SW 1271 (cell line): ENCODE measurements around the gene DIPK1B.
"Not testable (repeated sequence)": the region's sequence is repeated elsewhere in the genome, so short reads cannot be mapped to it uniquely, and the experiment has no call there.

Source experiments
- DNase-seq, 2 experiments: peaks; one replicate each; lab custom pipeline; 2025; lab: John Stamatoyannopoulos, UW

The DIPK1B gene

DNA sequence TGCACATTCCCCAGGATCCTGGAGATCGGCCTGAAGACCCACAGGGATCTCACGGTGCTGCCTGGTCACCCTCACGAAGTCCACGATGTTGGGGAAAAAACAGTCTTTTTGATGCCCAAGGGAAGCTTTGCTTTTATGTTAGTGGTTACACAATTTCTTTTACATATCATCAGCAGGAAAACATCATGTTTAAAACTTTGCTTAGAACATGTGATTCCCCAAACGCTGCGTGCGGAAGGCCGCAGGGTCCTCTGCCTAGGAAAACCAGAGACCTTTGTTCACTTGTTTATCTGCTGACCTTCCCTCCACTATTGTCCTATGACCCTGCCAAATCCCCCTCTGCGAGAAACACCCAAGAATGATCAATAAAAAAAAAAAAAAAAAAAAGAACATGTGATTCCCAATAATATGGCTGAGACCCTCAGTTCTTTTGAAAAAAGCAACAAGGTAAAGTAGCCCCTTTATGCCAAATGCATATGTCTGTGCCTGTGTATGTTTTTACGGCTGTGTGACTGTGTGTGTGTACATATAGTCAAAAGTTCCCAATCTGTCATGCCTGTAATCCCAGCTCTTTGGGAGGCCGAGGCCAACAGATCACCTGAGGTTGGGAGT, 13.6 kb upstream of the DIPK1B start:
- no peak for DNase-seq

- no peak for DNase-seq
These were observed 12.1 kb upstream of the DIPK1B start for GRCh38 chr9:136700304-136700703.

DNA sequence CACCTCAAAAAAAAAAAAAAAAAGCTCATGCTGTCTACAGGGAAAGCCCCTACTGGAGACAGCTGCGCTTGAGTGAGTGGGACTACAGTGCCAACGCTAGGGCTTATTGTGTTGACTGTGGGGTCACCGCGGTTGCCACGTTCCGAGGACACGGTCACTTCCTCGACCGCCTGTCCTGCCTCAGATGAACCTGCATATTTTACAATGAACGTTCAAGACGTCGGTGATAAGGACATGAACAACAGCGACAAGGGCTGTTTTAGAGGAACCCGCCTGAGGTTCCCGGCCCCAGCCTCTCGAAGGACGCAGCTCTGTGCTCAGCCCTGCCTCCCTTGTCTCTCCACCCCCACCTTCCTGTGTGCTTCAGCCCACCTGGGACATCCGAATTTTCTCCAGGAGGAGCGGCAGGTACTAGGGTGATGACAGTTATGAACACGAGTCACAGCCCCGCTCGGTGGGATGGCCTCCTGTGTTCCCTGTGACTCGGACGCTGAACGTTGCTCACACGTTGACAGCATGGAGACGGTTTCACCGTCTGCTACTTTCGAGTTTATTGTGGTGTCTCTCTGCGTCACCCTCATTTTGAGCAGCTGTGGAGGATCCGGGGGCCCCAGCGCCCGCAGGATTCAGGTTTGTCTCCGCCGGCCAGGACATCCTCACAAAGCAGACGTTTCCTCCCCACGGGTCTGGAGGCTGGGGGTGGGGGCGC, 11.3 kb upstream of the DIPK1B start:
- DNase-seq: no peak

DNA sequence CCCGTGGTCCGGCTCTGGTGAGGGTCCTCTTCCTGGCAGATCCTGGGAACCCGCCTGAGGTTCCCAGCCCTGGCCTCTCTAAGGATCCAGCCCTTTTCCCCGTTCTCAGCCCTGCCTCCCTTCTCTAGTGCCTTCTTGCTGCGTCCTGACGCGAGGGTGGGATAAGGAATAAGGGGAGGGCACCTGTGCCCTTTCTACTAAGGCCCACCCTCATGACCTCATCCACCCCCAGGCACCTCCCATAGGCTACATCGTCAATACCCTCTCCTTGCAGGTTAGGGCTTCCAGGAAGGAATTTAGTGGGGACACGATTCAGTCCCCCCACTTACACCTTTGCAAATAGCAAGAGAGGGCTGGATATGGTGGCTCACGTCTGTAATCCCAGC, 10.7 kb upstream of the DIPK1B start:
- DNase-seq: no peak

DNA sequence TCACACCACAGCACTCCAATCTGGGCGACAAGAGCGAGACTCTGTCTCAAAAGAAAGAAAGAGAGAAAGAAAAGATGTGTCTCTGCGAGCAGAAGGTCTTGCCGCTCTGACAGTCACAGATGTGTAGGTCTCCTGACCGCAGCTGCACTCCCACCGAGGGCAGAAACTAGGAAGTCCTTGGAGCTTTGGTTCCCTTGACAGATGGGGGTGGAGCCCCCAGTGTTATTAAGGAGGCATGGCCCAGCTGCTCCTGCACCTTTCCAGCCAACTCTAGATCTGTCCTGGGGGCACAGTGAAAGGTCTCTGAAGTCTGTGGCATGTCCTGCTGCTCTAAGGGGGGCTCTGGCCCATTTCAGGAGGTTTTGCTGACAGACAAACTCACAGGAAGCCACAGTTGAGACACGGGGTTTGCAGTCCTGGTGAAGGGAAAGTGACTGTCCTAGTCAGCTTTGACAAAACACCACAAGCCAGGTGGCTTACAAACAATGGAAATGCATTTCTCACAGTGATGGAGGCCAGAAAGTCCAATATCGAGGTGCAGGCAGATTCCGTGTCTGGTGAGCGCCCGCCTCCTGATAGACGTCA, 9.0 kb upstream of the DIPK1B start:
- no peak for DNase-seq

DNA sequence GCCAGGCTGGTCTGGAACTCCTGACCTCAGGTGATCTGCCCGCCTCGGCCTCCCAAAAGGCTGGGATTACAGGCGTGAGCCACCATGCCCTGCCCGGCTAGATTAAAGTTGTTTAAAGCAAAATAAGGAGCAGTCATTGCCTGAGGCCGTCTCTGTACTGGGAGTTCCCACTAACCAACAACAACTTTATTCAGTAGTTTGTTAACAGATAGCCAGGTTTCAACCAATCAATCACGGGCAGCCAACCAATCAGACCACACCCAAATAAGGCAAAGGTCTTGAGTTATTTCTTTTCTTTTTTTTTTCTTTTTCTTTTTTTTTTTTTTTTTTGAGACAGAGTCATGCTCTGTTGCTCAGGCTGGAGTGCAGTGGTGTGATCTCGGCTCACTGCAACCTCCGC, 7.6 kb upstream of the DIPK1B start:
- DNase-seq: not testable (repeated sequence)

GRCh38 chr9:136705564-136705963, 6.8 kb upstream of the DIPK1B start:
- DNase-seq: no peak

DNA sequence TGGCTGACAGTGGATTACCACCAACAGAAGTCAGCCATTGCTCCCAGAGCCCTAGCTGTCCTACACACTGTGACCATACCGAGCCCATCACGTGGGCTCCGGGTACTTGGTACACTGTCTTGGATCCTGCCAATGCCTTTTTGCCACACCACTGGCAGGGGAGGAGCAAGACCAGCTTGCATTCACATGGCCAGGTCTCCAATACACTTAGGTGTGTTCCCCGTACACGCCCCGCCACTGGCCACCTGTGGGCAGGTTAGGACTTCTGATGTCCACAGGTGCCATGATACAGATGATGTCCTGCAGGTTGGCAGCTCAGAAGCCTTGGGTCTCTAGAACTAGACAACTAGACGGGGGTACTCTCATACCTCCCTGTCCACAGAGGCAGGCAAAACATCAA, 5.4 kb upstream of the DIPK1B start:
- DNase-seq: no peak

DNA sequence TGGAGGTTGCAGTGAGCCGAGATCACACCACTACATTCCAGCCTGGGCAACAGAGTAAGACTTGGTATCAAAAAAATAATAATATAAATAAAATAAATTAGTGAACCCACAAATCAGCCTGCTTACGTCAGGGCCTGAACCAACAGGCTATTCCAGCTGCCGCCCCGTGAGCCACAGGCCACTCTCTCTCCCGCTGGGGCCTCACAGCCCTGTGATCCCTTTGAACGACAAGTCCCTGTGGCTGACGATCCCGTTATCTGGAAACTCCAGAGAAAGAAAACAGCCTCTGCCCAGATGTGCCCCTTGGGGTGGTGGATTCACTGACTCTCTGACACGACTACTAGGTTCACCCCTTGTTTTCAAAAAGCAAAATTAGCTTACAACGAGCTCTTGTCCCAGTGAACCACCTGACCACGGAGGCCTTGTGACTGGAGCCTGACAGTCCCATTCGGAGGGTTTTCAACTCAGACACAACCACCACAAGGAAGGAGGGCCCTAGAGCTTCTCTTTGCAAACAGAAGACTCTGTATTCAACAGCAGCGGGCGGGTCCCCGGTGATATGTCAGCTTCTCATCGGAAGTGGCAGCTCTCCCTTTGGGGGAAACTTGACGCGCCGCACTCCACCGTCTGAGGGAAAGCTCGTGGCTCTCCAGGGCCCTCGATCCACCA, 4.4 kb upstream of the DIPK1B start:
- no peak for DNase-seq

GRCh38 chr9:136709454-136710109, 2.8 kb upstream of the DIPK1B start:
- DNase-seq: no peak

DNA sequence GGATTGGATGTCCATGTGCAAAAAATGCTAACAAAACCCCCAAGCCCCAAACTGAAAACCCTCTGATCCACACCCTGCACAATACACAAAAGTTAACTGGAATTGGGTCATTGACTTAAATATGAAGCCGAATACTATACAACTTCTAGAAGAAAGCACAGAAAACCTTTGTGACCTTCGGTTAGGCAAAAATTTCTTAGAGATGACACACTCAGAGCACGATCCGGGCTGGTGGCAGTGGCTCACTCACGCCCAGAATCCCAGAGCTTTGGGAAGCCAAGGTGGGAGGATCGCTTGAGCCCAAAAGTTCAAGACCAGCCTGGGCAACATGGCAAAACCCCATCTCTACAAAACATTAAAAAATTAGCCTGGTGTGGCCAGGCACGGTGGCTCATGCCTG, 1.8 kb upstream of the DIPK1B start:
- DNase-seq: no peak

DNA sequence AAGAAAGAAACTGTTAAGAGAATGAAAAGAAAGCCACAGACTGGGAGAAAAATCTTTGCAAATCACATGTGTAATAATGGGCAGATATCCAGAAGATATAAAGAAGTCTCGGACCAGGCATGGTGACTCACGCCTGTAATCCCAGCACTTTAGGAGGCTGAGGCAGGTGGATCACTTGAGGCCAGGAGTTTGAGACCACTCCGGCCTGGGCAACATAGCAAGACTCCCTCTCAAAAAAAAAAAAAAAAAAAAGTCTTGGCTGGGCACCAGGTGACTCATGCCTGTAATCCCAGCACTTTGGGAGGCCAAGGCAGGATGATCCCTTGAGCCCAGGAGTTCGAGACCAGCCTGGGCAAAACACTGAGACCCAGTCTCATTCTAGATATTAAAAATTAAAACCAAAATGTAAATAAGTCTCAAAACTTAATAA, 1.1 kb upstream of the DIPK1B start:
- DNase-seq: not testable (repeated sequence)

DNA sequence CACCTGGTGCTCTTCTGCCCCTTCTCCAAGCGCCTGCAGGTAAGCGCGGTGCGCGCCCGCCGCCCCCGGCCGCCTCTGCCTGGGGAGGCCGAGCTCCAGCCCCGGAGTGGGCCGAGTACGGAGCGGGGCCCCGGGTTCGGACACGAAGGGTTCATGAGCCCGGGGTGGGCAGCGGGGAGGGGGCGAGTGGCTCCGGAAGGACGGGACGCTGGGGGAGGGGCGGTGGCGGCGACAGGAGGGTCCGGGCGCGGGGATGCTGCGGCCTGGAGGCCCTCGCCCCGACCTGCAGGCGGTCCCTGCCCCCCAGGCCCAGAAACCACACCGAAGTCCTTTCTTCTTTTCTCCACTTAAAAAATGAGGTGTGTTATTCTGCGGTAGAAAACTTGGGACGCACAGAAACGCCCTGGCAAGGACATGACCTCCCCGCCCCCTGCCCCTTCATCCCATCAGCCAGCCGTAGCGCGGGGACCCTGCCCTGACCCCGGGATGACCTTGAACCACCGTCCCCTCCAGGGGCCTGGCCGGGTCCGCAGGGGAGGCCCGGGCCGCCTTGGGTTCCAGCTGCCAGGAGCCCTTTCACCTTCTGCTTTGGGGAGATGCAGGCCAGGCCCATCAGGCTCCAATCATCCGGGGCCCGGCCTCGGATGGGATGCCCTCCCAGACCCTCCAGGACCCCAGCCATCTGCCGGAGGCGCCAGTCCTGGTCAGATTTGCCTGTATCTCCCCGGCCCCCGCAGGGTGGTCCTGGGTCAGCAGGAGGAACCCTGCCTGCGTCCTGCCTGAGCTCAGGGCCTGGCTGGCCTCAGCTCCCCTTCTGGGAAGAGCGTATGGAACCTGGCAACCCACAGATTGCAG, 545 bp downstream of the DIPK1B start:
- DNase-seq: no peak

DNA sequence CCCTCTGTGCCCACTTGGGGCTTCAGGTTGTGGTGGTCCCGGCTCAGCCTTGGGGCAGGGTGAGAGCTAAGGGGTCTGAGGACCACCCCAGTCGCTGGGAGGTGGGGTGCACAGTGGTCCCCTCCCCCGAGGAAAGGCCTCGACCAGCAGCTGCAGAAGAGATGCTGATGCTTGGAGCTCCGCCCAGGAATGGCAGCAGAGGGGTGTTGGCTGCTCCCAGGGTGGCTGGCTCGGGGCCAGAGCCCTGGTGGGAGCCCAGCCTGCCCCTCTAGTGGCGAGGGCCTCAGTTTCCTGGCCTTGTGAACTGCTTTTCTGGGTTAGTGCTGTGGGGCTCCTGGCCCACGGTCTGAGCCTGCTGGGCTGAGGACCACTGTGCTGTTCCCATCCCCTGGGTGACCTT, 1.2 kb downstream of the DIPK1B start:
- no peak for DNase-seq

DNA sequence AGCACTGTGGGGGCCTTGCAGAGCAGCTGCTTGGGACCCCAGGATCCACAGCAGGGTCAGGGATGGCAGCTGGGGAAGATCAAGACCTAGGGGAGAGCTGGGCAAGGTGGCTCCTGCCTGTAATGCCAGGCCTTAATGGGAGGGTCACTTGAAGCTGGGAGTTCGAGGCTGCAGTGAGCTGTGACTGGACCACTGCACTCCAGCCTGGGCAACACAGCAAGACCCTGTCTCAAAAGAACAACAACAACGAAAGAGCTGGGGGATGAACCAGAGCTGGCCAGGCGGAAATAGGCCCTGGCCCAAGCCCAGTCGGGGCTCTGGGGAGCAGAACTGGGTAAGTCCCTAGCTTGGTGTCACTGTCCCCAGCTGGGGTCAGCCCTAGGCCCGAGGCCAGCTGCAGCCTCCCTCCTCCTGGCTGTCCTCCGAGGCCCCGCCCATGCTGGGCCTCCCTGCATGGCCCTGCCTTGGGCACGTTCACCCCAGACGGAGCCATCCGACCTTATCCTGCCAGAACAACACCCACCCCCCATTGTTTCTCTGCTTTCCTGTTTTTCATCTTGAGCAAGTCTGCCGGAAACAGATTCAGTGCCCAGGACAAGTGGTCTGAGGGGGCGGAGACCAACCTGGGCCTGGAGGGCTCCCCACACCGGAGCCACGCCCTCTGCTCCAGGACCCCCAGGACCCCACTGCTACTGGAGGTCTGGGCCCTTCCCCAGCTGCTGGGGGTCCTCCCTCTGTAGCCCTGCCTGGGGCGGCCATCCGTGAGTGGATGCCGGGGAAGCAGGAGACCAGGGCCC, 1.9 kb downstream of the DIPK1B start:
- no peak for DNase-seq

DNA sequence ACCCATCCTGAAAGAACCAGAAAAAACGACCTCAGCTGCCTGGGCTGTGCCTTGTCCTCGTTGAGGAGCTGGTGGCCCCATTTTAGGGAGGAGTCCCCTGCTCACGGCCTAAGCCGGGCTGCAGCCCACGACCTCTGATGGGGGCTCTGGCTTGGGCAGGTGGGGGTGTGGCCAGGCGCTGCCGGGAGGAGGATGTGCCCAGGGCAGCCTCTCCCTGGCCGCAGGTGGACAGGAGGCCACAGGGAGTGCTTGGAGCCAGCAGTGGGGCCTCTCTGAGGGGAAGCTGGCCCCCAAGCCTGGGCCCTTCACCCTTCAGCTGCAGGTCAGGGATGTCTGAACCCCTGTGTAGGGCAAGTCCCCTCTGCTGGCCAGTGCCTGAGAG, 2.5 kb downstream of the DIPK1B start:
- DNase-seq: no peak

- no peak for DNase-seq
These were observed 5.0 kb downstream of the DIPK1B start for GRCh38 chr9:136717399-136717798.

DNA sequence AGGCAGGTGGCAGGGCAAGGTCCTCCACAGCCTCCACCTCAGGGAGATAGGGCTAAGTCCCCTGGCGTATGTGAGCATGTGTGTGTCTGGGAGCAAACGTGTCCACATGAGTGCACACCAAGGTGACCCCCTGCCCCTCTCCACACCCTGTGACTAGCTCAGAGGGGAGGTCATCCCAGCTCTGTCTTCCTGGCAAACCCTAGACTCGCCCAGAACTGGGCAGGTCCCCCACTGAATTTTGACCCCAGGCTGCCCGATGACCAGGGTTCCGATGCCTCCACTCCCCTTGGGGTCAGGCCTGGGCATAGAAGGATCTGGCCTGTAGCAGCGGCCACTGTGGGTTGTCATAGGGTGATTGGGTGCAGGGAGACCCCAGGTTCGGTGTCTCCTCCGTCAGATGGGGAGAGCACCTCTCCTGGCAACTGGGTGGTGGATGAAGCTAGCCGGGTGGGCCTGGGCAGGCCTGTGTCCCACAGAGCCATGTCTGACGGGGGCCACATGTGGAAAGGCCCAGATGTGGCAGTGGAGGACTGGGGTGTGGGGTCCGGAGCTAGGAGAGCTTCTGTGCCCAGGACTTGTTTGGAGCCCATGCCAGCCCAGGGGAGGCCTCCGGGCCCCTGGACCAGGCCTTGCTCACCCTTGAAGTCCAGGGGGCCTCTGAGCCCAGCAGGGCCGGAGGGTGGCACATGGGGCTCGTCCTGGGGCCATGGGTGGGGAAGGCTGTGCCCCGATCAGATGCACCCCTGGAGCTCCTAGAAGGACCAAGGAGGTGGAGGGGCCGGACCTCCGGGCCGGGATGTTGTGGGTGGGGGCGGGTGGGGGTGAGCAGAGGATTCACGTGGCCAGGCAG, 6.2 kb downstream of the DIPK1B start:
- no peak for DNase-seq

- no peak for DNase-seq
These were observed 7.0 kb downstream of the DIPK1B start for GRCh38 chr9:136719195-136719880.
